ENCODE data around the gene TSR1. TPM values are rescaled to one million over a fixed set of nuclear protein-coding genes. Genes with fewer than 3 reads are reported as not detected.

TSR1 gene
- total and polyA plus RNA-seq, 9 of the 15 experiments (the other 6 are each of a cell fraction or from before 2014, with no cell fraction given): 16.4 to 87.5 (median 55.2) TPM

- TF ChIP-seq CTBP1 (IDR thresholded peaks at IDR 0.05; ENCODE audit: borderline replicate concordance) (peak; percentile 58; the same call in 1 of the 2 replicates), HOXB6 (CRISPR knock-in tag; IDR thresholded peaks at IDR 0.05; ENCODE audit: borderline replicate concordance) (no peak), AFF1 (IDR thresholded peaks at IDR 0.05; ENCODE audit: low read depth in 1 of 2, partially characterized antibody in 2 of 2) (peak in 1 of 2 experiments; percentile 7), ZBTB8A (IDR thresholded peaks at IDR 0.05; ENCODE audit: partially characterized antibody) (no peak), L3MBTL2 (IDR thresholded peaks at IDR 0.05) (peak; percentile 86), ZNF583 (CRISPR knock-in tag; IDR thresholded peaks at IDR 0.05) (no peak), RAD21 (CRISPR knock-in tag; conservative IDR thresholded peaks at IDR 0.05 in 1 of 2, IDR thresholded peaks at IDR 0.05 in 1 of 2) (no peak), ZNF395 (CRISPR knock-in tag; IDR thresholded peaks at IDR 0.05) (no peak), SMAD4 (CRISPR knock-in tag; conservative IDR thresholded peaks at IDR 0.05) (no peak), NELFE (IDR thresholded peaks at IDR 0.05; ENCODE audit: insufficient read depth, insufficient read length) (no peak), SAP30 (IDR thresholded peaks at IDR 0.05; ENCODE audit: borderline replicate concordance, insufficient read depth, low read depth, low read length, poor library complexity, severe bottlenecking) (peak; percentile 74), MBD1 (CRISPR knock-in tag; IDR thresholded peaks at IDR 0.05) (no peak), ILF3 (IDR thresholded peaks at IDR 0.05; ENCODE audit: borderline replicate concordance) (no peak), EP300 (IDR thresholded peaks at IDR 0.05; ENCODE audit: low read length) (no peak), SMAD2 (IDR thresholded peaks at IDR 0.05; ENCODE audit: low read depth, low read length) (no peak), NFRKB (IDR thresholded peaks at IDR 0.05; ENCODE audit: low read depth) (peak; percentile 66; the same call in 1 of the 2 replicates), SMARCA4 (IDR thresholded peaks at IDR 0.05) (no peak), ZNF766 (CRISPR knock-in tag; conservative IDR thresholded peaks at IDR 0.05) (no peak; the same call in 1 of the 2 replicates), ZC3H11A (IDR thresholded peaks at IDR 0.05; ENCODE audit: low read depth, low read length) (no peak), STAT5A (IDR thresholded peaks at IDR 0.05; ENCODE audit: borderline replicate concordance, low read length) (no peak), DLX4 (CRISPR knock-in tag; IDR thresholded peaks at IDR 0.05) (no peak), LCOR (CRISPR knock-in tag; IDR thresholded peaks at IDR 0.05) (no peak)
These were observed at the start of gene TSR1 (continued) for GRCh38 chr17:2336215-2336851.
